DMS114 treated with DMSO at 0.1 percent for 48 hours (cell line): ENCODE results near the gene PTGES3.
"Not testable (repeated sequence)": the region's sequence is repeated elsewhere in the genome, so short reads cannot be mapped to it uniquely, and the experiment has no call there.

Source experiments
- DNase-seq: peaks from one replicate; lab custom pipeline; 2025; ENCODE audit not compliant: unreplicated experiment; lab: John Stamatoyannopoulos, UW

Gene PTGES3

GRCh38 chr12:56713345-56713744, 25.3 kb upstream of the PTGES3 start:
- no peak for DNase-seq

- no peak for DNase-seq
These were observed 21.8 kb upstream of the PTGES3 start for GRCh38 chr12:56709759-56710376.

GRCh38 chr12:56704522-56704921, 16.4 kb upstream of the PTGES3 start:
- not testable (repeated sequence) for DNase-seq

GRCh38 chr12:56699020-56699661, 11.1 kb upstream of the PTGES3 start:
- no peak for DNase-seq

- DNase-seq: no peak
These were observed 7.4 kb upstream of the PTGES3 start for GRCh38 chr12:56695327-56696101.

GRCh38 chr12:56694161-56694560, 6.1 kb upstream of the PTGES3 start:
- no peak for DNase-seq

GRCh38 chr12:56688846-56689109, 694 bp upstream of the PTGES3 start:
- no peak for DNase-seq

DNA sequence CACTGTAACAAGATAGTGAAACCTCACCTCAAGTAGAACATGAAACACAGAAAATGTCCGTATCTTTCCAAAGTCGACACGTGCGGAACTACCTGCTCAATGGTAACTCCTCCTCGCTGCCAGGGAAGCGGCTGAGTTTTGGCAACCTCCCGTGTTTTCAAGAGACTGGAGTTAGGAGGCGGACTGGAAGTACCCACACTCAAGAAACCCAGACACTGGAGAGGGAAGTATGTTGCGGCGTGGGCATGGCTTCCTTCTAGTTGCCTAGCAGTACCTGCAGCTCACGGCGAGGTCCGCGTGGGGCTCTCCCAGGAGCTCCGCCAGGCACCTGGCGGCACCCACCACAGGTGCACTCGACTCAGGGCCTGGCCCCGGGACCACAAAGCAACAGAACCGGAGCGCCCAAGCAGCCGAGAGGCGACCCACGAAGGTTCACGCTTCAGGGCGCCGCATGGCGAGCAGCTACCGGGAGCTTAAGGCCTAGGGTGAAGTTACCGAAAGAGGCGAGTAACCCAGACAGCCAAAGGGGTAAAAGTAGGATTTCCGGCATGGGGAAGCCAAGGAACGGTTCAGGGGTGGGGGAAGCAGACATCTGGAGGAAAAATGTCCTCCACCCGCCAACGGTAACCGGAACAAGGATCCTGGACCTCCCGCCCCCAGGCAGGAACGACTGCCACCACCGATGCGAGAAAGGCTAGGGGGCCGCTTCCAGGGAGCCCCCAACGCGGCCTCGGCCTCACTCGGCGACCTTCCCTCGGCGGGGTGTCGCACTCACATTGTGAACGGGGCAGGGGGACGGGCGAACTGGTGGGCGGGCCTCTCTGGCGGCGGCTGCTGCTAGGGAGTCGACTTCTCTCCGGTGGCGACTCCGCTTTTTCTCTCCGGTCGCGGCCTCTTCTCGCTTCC, 608 bp downstream of the PTGES3 start:
- no peak for DNase-seq

DNA sequence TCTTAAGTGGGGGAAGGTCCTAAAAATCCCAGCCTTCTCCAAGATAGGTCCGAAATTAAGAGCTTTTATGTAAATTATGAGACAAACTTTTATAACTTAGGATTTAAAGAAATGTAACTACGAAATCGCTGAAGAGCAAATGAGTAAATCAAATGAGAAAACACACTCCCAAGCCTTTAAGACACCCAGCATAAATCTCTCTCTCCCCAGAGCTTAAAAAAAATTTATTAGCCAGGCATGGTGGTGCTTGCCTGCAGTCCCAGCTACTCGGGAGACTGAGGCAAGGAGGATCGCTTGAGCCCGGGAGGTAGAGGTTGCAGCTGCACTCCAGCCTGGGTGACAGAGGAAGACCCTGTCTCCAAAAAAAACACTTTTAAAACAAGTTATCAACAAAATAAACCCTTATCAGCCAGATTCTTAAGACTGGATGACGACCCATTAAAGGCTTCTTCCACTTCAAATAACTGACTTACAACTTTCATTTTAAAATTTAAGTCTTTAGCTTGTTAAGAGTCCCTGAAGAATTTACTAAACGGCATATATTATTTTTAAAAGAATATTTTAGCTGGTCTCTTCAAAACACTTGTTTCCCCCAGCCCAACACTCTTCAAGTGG, 3.2 kb downstream of the PTGES3 start:
- no peak for DNase-seq

DNA sequence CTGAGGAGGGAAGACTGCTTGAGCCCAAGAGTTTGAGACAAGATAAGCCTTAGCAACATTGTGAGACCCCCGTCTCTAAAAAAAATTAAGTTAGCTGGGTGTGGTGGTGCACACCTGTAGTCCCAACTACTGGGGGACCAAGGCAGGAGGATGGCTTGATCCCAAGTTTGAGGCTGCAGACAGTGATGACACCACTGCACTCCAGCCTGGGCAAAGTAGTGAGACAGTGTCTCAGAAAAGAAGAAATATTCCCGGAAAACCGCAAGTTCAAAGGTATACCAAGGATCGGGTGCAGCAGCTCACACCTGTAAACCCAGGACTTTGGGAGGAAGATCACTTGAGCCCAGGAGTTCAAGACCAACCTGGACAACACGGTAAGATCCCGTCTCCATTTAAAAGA, 5.8 kb downstream of the PTGES3 start:
- DNase-seq: no peak

DNA sequence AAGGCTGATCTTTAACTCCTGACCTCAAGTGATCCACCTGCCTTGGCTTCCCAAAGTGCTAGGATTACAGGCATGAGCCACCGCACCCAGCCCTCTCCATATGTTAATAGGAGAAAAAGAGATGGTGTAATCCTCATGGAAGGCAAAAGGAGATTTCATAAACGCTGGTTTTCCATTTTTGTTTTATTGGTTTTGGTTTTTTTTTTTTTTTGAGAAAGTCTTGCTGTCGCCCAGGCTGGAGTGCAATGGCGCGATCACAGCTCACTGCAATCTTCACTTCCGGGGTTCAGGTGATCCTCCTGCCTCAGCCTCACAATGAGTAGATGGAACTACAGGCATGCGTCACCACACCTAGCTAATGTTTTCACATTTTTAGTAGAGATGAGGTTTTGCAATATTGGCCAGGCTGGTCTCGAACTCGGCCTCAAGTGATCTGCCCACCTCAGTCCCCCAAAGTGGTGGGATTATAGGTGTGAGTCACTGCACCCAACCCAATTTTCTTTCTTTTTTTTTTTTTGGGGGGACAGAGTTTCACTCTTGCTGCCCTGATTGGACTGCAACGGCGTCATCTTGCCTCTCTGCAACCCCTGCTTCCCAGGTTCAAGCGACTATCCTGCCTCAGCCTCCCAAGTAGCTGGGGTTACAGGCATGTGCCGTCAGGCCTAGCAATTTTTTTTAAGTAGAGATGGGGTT, 8.1 kb downstream of the PTGES3 start:
- DNase-seq: no peak

GRCh38 chr12:56678852-56679251, 9.2 kb downstream of the PTGES3 start:
- DNase-seq: no peak

DNA sequence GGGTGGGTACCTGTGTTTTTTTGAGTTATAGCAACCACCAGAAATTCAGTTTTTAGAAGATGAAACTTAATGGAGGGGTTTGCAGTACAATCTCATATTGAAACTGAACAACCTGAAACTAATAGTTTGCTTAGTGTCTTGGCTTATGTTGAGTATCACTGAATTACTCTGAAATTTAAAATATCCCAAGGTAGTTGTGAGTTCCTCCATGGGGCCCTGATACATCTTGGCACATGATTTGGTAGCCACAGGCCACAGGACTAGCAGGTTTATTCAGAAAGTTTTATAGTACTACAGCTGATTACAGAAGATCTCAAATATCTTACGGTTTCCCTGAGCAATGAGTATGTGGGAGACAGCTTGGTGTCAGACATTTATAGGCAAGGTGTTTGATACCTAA, 10.4 kb downstream of the PTGES3 start:
- no peak for DNase-seq

DNA sequence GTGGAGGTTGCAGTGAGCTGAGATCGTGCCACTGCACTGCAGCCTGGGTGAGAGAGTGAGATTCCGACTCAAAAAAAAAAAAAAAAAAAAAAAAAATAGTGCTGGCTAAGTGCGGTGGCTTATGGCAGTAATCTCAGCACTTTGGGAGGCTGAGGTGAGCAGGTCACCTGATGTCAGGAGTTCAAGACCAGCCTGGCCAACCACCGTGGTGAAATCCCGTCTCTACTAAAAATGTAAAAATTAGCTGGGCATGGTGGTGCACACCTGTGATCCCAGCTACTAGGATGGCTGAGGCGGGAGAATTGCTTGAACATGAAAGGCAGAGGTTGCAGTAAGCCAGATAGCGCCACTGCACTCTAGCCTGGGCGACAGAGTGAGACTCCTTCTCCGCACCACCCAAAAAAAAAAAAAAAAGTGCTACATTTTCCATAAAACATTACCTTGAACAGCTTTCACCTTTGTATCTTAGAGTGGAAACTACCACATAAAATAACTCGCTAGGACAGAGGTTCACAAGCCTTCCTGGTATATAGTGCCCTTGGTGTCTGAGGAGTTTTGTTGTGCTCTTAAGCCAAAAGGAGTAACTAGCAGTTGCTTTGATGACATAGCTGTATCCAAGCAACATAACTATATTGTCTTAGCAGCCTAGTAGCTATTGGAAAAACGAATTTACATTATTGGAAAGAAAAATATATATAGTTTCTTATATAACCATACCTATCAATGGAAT, 11.1 kb downstream of the PTGES3 start:
- no peak for DNase-seq

GRCh38 chr12:56671608-56672007, 16.5 kb downstream of the PTGES3 start:
- no peak for DNase-seq

- no peak for DNase-seq
These were observed 17.2 kb downstream of the PTGES3 start for GRCh38 chr12:56670836-56671235.

- DNase-seq: no peak
These were observed 20.0 kb downstream of the PTGES3 start for GRCh38 chr12:56668197-56668457.

DNA sequence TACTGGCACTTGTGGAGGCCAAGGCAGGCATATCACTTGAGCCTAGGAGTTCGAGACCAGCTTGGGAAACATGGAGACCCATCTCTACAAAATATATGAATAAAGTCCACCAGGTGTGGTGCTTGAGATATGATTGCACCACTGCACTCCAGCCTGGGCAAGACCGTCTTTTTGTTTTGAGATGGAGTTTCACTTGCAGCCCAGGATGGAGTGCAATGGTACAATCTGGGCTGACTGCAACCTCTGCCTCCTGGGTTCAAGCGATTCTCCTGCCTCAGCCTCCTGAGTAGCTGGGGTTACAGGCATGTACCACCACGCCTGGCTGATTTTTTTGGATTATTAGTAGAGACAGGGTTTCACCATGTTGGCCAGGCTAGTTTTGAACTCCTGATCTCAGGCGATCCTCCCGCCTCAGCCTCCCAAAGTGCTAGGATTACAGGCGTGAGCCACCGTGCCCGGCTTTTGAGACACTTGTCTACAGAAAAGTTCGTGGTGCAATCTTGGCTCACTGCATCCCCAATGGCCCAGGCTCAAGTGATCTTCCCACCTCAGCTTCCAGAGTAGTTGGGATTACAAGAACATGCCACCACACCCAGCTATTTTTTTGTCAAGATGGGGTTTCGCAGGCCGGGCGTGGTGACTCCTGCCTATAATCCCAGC, 26.0 kb downstream of the PTGES3 start:
- no peak for DNase-seq

DNA sequence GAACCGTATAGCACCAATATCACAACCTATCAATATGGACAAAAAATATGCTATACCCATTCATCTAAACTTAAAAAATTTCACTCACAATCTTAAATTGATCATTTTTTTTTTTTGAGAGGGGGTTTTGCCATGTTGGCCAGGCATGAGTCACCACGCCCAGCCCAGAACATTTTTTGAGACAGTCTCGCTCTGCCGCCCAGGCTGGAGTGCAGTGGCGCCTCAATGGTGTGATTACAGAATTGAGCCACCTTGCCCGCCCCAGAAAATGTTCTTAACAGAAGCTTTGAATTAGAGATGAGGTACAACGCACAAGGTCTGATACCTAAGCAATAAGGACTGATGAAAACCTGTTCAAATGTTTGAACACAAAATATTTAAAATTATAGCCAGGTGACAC, 26.5 kb downstream of the PTGES3 start:
- DNase-seq: no peak

DNA sequence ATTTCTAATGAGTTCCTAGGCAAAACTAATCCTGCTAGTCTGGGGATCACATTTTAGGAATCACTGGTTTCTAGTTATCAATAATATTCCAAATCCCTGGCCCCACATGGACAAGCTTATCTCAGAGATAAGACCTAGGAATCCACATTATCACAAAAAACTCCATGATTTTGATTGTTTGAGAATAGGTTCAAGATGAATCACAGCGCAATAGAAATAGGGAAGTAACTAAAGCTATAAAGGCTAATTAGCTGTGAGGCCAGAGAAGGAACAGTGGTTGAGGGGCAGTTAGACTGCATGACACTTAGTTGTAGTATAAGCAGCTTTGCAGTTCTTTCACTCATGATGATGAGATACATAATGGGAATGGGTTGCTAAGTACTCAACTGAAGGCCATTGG, 29.2 kb downstream of the PTGES3 start:
- no peak for DNase-seq
